ENCODE results near the gene HAL. TPM values are rescaled to one million over a fixed set of nuclear protein-coding genes. Genes with fewer than 3 reads are reported as not detected.

The HAL gene
- total RNA-seq, 1 donor from 2014 or later, result 1.7 TPM

DNA sequence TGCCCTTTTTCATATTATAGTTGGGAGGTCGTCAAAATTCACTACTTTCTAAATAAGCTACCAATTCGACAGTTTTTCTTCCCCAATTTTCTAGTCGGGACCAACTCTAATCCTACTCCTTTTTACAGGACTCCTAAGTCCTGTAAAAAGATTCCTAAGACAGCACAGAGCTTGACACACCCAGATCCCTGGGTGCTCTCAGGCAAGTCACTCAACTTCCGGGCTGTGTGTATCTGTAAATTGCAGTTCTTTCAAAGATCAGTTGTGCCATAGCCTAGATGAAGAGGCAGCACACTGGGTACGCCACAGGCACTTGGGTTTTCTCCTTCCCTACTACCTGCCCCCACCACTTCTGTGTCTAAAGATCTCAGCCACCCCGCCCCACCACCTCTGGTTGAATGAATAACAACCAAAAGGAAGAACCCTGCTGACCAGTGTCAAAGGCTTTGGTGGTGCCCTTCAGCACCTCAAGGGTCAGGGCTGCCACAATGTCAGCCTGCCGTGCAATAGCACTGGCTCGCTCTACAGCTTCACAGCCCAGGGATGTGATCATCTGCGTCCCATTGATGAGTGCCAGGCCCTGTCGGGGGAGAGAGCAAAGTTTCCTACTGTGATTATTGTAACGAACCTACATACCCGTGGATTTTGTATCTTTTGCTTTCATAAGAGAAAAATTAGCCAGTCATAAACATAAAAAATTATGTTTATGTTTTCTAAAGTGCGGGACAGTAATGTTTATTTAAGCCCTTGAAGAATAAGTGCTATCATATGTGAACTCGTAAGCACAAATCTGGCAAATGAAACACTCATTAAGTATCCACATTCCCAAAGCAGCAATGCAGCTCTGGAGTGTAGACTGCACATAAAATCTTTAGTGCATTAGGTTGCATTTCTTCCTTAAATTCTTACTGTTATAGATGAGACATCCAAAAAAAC is 9.2 kb downstream of the HAL start:
- Mint-ChIP-seq H3K27ac (ENCODE audit: unreplicated experiment) (no peak overlapping the region), H3K36me3 (ENCODE audit: unreplicated experiment) (no peaks in the 10 kb centered on the region), H3K4me3 (ENCODE audit: unreplicated experiment) (no peak overlapping the region), H3K4me1 (ENCODE audit: unreplicated experiment) (peaks cover 2% of the 10 kb centered on the region), H3K27me3 (ENCODE audit: unreplicated experiment) (peaks cover 13% of the 10 kb centered on the region), H3K9me3 (ENCODE audit: unreplicated experiment) (no peaks in the 10 kb centered on the region)
- TF ChIP-seq CTCF (IDR thresholded peaks at IDR 0.05), result no peak
- no peak for DNase-seq (ENCODE audit: extremely low spot score, unreplicated experiment)

GRCh38 chr12:95984682-95985081 is 11.5 kb downstream of the HAL start:
- Mint-ChIP-seq H3K9me3 (ENCODE audit: unreplicated experiment) (no peaks in the 10 kb centered on the region), H3K27me3 (ENCODE audit: unreplicated experiment) (peaks cover 8% of the 10 kb centered on the region), H3K4me1 (ENCODE audit: unreplicated experiment) (peaks cover 2% of the 10 kb centered on the region)

DNA sequence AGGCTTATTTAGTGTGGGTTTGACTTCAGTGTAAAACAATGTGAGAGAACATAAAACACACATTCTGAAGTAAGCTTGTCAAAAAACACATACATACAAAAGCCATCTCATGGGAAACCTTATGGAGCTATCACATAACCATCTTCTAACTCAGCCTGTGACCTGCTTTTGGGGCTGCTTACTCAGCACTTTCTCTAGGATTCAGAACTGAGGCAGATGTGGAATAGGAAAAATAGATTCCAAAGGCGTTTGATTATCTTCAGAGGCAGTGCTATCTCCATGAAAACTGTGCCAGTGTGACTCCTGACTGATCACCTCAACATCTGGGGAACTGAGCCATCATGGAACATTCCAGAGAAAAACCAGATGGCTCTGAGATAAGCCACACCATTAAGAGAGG is 13.5 kb downstream of the HAL start:
- no peak for DNase-seq (ENCODE audit: extremely low spot score, unreplicated experiment)
- TF ChIP-seq CTCF (IDR thresholded peaks at IDR 0.05), result no peak
- Mint-ChIP-seq H3K4me3 (ENCODE audit: unreplicated experiment) (no peak overlapping the region), H3K27ac (ENCODE audit: unreplicated experiment) (no peak overlapping the region), H3K36me3 (ENCODE audit: unreplicated experiment) (no peaks in the 10 kb centered on the region), H3K4me1 (ENCODE audit: unreplicated experiment) (peaks cover 2% of the 10 kb centered on the region), H3K27me3 (ENCODE audit: unreplicated experiment) (no peaks in the 10 kb centered on the region), H3K9me3 (ENCODE audit: unreplicated experiment) (no peaks in the 10 kb centered on the region)

More at GRCh38 chr12:95984682-95985081, 11.5 kb downstream of the HAL start:
- Mint-ChIP-seq H3K27ac (ENCODE audit: unreplicated experiment) (no peak overlapping the region), H3K4me3 (ENCODE audit: unreplicated experiment) (no peak overlapping the region), H3K36me3 (ENCODE audit: unreplicated experiment) (no peaks in the 10 kb centered on the region)
- no peak for DNase-seq (ENCODE audit: extremely low spot score, unreplicated experiment)
- TF ChIP-seq CTCF (IDR thresholded peaks at IDR 0.05), result no peak

GRCh38 chr12:95980437-95980836 is 15.7 kb downstream of the HAL start:
- no peaks in the 10 kb centered on the region for H3K36me3 Mint-ChIP-seq (ENCODE audit: unreplicated experiment)
- DNase-seq (ENCODE audit: extremely low spot score, unreplicated experiment), result no peak
- no peak for TF ChIP-seq CTCF (IDR thresholded peaks at IDR 0.05)
- H3K27me3 Mint-ChIP-seq (ENCODE audit: unreplicated experiment), result no peaks in the 10 kb centered on the region
- no peaks in the 10 kb centered on the region for H3K9me3 Mint-ChIP-seq (ENCODE audit: unreplicated experiment)
- no peaks in the 10 kb centered on the region for H3K4me1 Mint-ChIP-seq (ENCODE audit: unreplicated experiment)
- no peak overlapping the region for H3K4me3 Mint-ChIP-seq (ENCODE audit: unreplicated experiment)
- H3K27ac Mint-ChIP-seq (ENCODE audit: unreplicated experiment), result no peak overlapping the region

DNA sequence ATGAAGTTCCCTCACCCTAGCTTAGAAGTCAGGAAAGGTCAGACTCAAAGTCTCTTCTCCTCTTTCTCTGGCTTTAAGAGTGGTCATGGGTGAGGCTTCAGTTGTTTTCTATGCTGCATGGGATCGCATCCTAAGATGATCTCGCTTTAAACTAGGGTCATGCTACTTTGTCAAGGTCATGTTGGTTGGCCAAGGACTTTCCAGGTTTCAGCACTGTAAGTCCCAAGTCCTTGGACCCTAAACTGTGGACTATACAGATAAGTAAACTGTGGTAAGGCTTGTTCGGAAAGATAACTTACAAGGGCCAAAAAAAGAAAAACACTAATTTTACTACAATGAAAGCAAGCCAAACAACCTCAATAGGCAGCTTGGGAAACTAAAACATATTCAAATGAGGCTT is 17.4 kb downstream of the HAL start:
- no peak overlapping the region for H3K4me3 Mint-ChIP-seq (ENCODE audit: unreplicated experiment)
- no peak for DNase-seq (ENCODE audit: extremely low spot score, unreplicated experiment)
- H3K4me1 Mint-ChIP-seq (ENCODE audit: unreplicated experiment), result no peaks in the 10 kb centered on the region
- H3K36me3 Mint-ChIP-seq (ENCODE audit: unreplicated experiment), result no peaks in the 10 kb centered on the region
- no peak for TF ChIP-seq CTCF (IDR thresholded peaks at IDR 0.05)
- no peaks in the 10 kb centered on the region for H3K27me3 Mint-ChIP-seq (ENCODE audit: unreplicated experiment)
- no peaks in the 10 kb centered on the region for H3K9me3 Mint-ChIP-seq (ENCODE audit: unreplicated experiment)
- H3K27ac Mint-ChIP-seq (ENCODE audit: unreplicated experiment), result no peak overlapping the region
